ENCODE measurements around the gene MOCS1.

Gene MOCS1

DNA sequence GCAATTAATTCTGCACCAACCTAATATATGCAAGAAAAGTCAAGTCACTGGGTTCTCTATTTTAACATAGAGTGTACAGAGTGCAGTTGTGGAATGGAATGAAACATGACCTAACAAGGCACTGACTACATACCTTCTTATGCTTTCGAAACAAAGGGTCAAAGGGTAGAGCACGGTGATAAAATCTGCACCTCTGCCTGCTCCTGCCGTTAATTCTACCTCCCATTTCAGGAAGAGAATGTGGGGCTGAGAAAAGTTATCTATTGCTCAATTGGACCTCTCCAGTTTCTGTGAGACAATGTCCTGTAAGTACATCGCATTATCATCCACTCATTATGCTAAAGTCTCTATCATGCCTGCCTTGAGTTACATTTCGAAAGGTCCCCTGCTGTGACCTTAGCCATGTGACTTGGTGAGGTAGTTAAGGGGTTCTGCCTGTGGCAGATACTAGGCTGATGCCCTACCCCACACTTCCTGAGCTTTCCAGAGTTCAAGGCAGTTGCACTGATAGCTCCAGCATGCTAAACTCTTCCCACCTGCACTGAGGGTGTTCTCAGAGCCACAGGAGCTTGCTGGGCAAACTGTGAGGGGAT is 14.0 kb upstream of the MOCS1 start:
- DNase-seq, result no peak

DNA sequence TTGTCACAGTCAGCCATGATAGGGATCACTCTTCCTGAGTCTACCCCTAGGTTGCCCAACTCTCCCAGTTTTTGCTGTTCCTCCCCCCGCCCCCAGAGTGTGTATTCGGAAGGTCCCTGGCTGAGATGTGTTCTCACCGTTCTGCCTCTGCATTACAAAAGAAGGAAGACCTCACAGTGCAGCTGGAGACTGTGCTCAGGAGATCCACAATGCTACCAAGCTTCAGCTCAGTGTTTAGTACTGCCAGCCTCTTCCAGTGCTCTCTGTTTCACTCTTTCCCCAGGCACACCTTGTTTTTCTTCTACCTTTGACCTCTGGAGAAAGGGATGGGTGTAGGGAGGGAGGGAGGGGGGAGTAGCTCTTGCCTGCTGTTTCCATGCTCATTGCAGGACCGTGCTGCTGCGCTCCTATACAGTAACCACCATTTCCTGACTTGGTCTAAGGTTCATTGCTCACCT is 13.4 kb upstream of the MOCS1 start:
- no peak for DNase-seq

GRCh38 chr6:39945626-39946025 is 11.4 kb upstream of the MOCS1 start:
- no peak for DNase-seq

- DNase-seq, result no peak
Measured at GRCh38 chr6:39942903-39943580, 8.8 kb upstream of the MOCS1 start.

DNA sequence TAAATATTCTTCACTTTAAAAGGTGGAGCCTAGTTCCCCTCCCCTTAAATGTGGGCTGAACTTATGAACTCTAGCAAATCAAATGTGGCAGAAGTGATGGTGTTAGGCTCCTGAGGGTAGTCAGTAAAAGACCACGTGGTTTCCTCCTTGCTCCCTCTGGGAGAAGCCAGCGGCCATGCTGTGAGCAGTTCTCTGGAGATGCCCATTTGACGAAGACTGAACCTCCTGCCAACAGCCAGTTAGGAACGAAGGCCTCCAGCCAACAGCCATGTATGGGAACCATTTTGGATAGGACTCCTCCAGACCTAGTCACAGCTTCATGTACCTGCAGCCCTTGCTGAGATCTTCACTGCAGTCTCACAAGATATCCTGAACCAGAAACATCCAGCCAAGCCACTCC is 7.6 kb upstream of the MOCS1 start:
- DNase-seq, result no peak

GRCh38 chr6:39941138-39941537 is 6.9 kb upstream of the MOCS1 start:
- no peak for DNase-seq

GRCh38 chr6:39938773-39939654 is 4.8 kb upstream of the MOCS1 start:
- no peak for DNase-seq

DNA sequence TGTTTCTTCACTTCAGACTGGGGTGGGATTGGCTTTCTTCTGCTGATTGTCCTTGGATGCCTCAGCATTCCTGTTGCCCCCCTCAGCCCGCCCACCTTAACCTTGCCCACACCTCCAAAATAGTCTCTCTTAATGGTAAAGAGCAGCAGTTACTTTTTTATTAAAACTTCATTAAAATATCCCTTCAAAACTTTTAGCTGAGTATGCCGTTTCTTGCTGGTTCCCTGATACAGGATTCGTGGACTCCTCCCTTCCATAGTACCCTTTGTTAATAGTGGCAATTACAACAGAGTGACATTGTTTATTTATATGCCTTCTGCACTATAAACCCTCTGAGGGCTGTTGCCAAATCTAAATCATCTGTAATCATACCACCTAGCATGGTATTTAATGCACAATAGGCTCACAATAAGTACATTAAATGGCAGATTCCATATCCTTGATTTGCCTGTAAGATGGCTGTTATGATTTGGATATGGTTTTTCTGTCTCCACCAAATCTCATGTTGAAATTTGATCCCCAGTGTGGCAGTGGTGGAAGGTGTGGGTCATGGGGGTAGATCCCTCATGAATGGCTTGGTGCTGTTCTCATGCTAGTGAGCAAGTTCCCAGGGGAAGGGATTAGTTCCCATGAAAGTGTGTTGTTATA is 3.5 kb upstream of the MOCS1 start:
- DNase-seq, result no peak

- no peak for DNase-seq
Measured at GRCh38 chr6:39936857-39937256, 2.6 kb upstream of the MOCS1 start.

- no peak for DNase-seq
Measured at GRCh38 chr6:39935241-39935640, 979 bp upstream of the MOCS1 start.

DNA sequence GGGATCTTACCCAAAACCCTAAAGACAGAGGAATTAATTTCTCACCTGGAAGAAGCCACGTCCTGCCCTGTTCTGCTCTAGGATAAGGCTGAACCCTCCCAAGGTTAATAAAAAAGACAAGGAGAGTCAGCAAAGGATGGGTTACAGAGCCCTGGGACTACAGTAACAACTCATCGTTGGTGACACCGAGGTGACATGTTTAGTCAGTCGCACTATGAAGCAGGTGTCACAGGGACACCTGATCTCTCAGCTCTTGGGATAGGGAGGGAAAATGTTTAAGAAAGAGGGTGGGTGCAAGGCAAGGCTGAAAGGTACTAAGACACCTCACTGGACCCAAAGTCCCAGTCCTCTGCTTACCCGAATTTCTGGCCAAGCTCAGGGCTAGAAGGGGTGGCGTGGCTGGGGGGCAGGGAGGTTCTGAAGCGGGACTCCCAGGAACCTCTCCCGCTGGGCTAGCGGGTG is 562 bp downstream of the MOCS1 start:
- DNase-seq, result no peak

GRCh38 chr6:39932386-39932910 is 1.8 kb downstream of the MOCS1 start:
- DNase-seq, result no peak

DNA sequence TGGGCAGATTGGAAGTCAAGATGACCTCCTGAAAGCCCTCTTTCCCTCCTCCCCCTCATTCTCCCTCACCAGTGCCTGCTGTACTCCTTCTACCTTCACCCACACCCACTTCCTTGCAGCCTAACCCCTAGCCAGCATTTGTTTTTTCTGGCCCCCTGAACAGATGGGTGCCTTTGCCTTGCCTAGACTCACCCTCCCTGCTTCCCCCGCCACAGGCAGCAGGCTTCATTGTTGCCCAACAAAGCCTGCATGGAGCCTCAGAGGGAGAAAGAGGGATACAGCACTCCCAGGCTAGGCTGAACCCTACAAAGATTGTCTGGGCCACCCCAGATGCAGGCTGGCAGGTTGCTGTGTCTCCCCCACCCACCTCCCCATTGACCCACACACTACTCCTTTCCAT is 2.7 kb downstream of the MOCS1 start:
- no peak for DNase-seq

- DNase-seq, result no peak
Measured at GRCh38 chr6:39930540-39930939, 3.7 kb downstream of the MOCS1 start.

- no peak for DNase-seq
Measured at GRCh38 chr6:39929733-39930461, 4.4 kb downstream of the MOCS1 start.

- DNase-seq, result no peak
Measured at GRCh38 chr6:39929039-39929732, 5.1 kb downstream of the MOCS1 start.

DNA sequence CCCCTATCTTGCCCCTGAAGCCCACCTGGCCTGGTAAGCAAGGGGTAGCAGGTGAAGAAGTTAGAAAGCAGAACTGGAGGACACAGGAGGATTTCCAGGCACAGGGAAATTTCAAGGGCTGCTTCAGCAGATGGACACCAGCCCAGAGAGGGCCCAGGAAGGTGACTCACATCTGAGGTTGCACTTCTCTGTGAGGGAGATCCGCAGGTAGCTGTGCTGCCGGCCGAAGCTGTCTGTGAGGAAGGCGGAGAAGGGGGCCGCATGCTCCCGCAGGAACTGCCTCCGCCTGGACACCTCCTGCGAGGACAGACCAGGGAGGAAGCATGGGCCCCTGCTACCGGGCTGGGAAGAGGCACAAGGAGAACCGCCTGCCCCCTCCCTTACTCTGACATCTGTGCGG is 7.1 kb downstream of the MOCS1 start:
- DNase-seq, result no peak

DNA sequence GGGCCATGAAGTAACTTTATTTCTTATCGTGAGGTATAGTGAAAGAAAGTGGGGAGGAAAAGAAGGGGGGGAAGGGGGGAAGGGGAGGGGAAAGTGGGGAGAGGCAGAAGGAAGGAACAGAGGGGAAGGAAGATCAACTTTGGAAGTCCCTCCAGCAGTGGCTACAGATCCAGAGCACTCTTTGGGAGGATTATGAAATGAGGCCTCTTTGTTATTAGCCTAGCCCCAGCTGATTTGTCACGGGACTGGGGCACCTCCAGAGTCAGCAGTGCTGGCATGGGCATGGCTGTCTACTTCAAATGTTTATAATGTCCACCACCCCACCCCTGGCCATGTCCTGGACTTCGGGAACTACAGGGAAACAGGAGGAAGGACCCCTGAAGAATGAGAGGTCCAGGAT is 7.6 kb downstream of the MOCS1 start:
- no peak for DNase-seq

DNA sequence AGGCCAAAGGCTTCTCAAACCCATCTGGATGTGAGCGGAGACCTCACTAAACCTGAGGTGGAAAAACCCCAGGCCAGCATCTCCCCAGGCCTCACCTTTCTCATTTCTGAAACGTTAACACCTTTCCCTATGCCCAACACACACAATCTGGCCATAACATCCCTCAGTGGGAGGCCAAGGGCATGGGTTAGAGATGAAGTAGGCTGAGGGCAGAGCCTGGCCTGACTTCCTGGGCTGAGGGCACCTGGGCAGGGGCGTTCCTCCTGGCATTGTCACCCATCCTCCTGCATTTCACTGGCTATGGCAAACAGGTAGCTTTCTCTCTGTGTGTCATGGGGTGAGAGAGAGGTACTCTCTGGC is 8.4 kb downstream of the MOCS1 start:
- no peak for DNase-seq

DNA sequence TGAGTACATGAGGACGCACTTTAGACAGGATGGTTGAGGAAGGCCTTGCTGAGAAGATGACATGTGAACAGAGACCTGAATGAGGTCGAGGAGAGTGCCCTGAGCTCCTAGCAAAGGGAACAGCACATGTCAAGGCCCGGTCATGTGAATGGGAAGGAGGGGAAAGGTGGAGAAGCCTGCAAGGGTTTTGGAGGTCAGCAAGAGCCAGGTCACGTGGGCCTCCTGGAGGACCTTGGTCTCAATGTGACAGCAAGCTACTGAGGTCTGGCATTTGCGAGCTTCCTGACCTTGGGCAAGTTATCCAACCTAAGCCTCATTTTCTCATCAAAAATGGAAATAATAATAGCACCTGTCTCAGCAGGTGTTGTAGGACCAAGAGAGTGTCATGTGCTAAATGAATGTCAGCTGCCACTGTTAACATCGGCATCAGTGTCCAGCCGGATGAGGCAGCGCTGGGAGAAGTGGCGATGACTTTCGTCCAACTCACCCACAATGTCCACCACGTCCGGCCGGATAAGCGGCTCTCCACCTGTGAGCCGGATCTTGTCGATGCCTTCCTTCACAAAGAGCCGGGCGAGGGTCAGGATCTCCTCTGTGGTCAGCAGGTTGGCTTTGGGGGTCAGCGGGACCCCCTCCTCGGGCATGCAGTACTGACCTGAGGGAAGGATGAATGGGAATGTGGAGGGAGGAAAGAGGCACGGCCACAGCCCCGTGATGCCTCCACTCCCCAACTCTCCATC is 8.9 kb downstream of the MOCS1 start:
- no peak for DNase-seq

GRCh38 chr6:39924283-39924682 is 10.0 kb downstream of the MOCS1 start:
- DNase-seq, result no peak
